ENCODE data around the gene XYLT1.

The XYLT1 gene

GRCh38 chr16:17126156-17126555, 344.6 kb downstream of the XYLT1 start:
- Mint-ChIP-seq H3K27ac (no peak overlapping the region), H3K36me3 (peaks cover 86% of the 10 kb centered on the region), H3K4me1 (peaks cover 13% of the 10 kb centered on the region), H3K4me3 (no peak overlapping the region), H3K27me3 (no peaks in the 10 kb centered on the region), H3K9me3 (peaks cover 11% of the 10 kb centered on the region)
- ATAC-seq: no peak

GRCh38 chr16:17125671-17126070, 345.1 kb downstream of the XYLT1 start:
- Mint-ChIP-seq H3K36me3 (peaks cover 82% of the 10 kb centered on the region), H3K4me3 (no peak overlapping the region), H3K4me1 (peaks cover 9% of the 10 kb centered on the region), H3K27me3 (no peaks in the 10 kb centered on the region), H3K9me3 (peaks cover 11% of the 10 kb centered on the region), H3K27ac (no peak overlapping the region)
- no peak for ATAC-seq

- Mint-ChIP-seq H3K4me1 (no peaks in the 10 kb centered on the region), H3K36me3 (peaks cover 67% of the 10 kb centered on the region), H3K27me3 (no peaks in the 10 kb centered on the region)
Observed at GRCh38 chr16:17117906-17118577, 352.7 kb downstream of the XYLT1 start.

GRCh38 chr16:17116595-17117322, 354.0 kb downstream of the XYLT1 start:
- no peaks in the 10 kb centered on the region for H3K27me3 Mint-ChIP-seq
- H3K9me3 Mint-ChIP-seq: no peaks in the 10 kb centered on the region
- no peak for ATAC-seq
- H3K4me1 Mint-ChIP-seq: no peaks in the 10 kb centered on the region
- no peak overlapping the region for H3K4me3 Mint-ChIP-seq
- H3K27ac Mint-ChIP-seq: no peak overlapping the region
- peaks cover 60% of the 10 kb centered on the region for H3K36me3 Mint-ChIP-seq

More at GRCh38 chr16:17117906-17118577, 352.7 kb downstream of the XYLT1 start:
- H3K4me3 Mint-ChIP-seq: no peak overlapping the region
- H3K9me3 Mint-ChIP-seq: no peaks in the 10 kb centered on the region
- H3K27ac Mint-ChIP-seq: no peak overlapping the region
- no peak for ATAC-seq

GRCh38 chr16:17109413-17109812, 361.3 kb downstream of the XYLT1 start:
- H3K9me3 Mint-ChIP-seq: no peaks in the 10 kb centered on the region
- no peak overlapping the region for H3K4me3 Mint-ChIP-seq
- H3K4me1 Mint-ChIP-seq: peaks cover 32% of the 10 kb centered on the region
- no peak for ATAC-seq
- H3K27ac Mint-ChIP-seq: no peak overlapping the region
- H3K27me3 Mint-ChIP-seq: no peaks in the 10 kb centered on the region
- peaks cover 67% of the 10 kb centered on the region for H3K36me3 Mint-ChIP-seq

GRCh38 chr16:17108596-17108995, 362.2 kb downstream of the XYLT1 start:
- H3K27me3 Mint-ChIP-seq: no peaks in the 10 kb centered on the region
- H3K36me3 Mint-ChIP-seq: peaks cover 67% of the 10 kb centered on the region
- H3K4me1 Mint-ChIP-seq: peaks cover 32% of the 10 kb centered on the region
- no peak overlapping the region for H3K4me3 Mint-ChIP-seq
- H3K9me3 Mint-ChIP-seq: no peaks in the 10 kb centered on the region
- ATAC-seq: no peak
- no peak overlapping the region for H3K27ac Mint-ChIP-seq

GRCh38 chr16:17107450-17107849, 363.3 kb downstream of the XYLT1 start:
- Mint-ChIP-seq H3K27me3 (no peaks in the 10 kb centered on the region), H3K4me1 (peaks cover 32% of the 10 kb centered on the region), H3K36me3 (peaks cover 59% of the 10 kb centered on the region), H3K4me3 (no peak overlapping the region), H3K27ac (no peak overlapping the region), H3K9me3 (no peaks in the 10 kb centered on the region)
- ATAC-seq: no peak

GRCh38 chr16:17106243-17106791, 364.4 kb downstream of the XYLT1 start:
- H3K4me1 Mint-ChIP-seq: peaks cover 32% of the 10 kb centered on the region
- H3K9me3 Mint-ChIP-seq: no peaks in the 10 kb centered on the region
- no peaks in the 10 kb centered on the region for H3K27me3 Mint-ChIP-seq
- H3K36me3 Mint-ChIP-seq: peaks cover 61% of the 10 kb centered on the region
- peak overlapping the region; percentile 64 for H3K27ac Mint-ChIP-seq
- ATAC-seq: peak; percentile 73
- H3K4me3 Mint-ChIP-seq: no peak overlapping the region

- Mint-ChIP-seq H3K9me3 (no peaks in the 10 kb centered on the region), H3K27me3 (no peaks in the 10 kb centered on the region), H3K27ac (peak overlapping the region; percentile 64), H3K4me1 (peaks cover 32% of the 10 kb centered on the region), H3K36me3 (peaks cover 56% of the 10 kb centered on the region), H3K4me3 (no peak overlapping the region)
- ATAC-seq: no peak
Observed at GRCh38 chr16:17105239-17105797, 365.4 kb downstream of the XYLT1 start.

- Mint-ChIP-seq H3K9me3 (no peaks in the 10 kb centered on the region), H3K4me3 (no peak overlapping the region), H3K36me3 (peaks cover 49% of the 10 kb centered on the region), H3K4me1 (peaks cover 32% of the 10 kb centered on the region), H3K27me3 (no peaks in the 10 kb centered on the region), H3K27ac (peak overlapping the region; percentile 64)
- ATAC-seq: no peak
Observed at GRCh38 chr16:17104654-17105053, 366.1 kb downstream of the XYLT1 start.

- peaks cover 48% of the 10 kb centered on the region for H3K36me3 Mint-ChIP-seq
- ATAC-seq: no peak
- H3K4me3 Mint-ChIP-seq: no peak overlapping the region
- H3K4me1 Mint-ChIP-seq: peaks cover 29% of the 10 kb centered on the region
- no peak overlapping the region for H3K27ac Mint-ChIP-seq
- no peaks in the 10 kb centered on the region for H3K27me3 Mint-ChIP-seq
- peaks cover 2% of the 10 kb centered on the region for H3K9me3 Mint-ChIP-seq
Observed at GRCh38 chr16:17103216-17103615, 367.5 kb downstream of the XYLT1 start.

GRCh38 chr16:17101646-17102045, 369.1 kb downstream of the XYLT1 start:
- H3K9me3 Mint-ChIP-seq: peaks cover 2% of the 10 kb centered on the region
- H3K27ac Mint-ChIP-seq: no peak overlapping the region
- H3K4me3 Mint-ChIP-seq: no peak overlapping the region
- H3K27me3 Mint-ChIP-seq: no peaks in the 10 kb centered on the region
- peaks cover 19% of the 10 kb centered on the region for H3K4me1 Mint-ChIP-seq
- peaks cover 35% of the 10 kb centered on the region for H3K36me3 Mint-ChIP-seq
- peak; percentile 67 for ATAC-seq

GRCh38 chr16:17098685-17099084, 372.1 kb downstream of the XYLT1 start:
- Mint-ChIP-seq H3K4me1 (peaks cover 12% of the 10 kb centered on the region), H3K27ac (no peak overlapping the region), H3K9me3 (peaks cover 2% of the 10 kb centered on the region), H3K36me3 (peaks cover 26% of the 10 kb centered on the region), H3K4me3 (no peak overlapping the region), H3K27me3 (no peaks in the 10 kb centered on the region)
- ATAC-seq: no peak

- no peak for ATAC-seq
- Mint-ChIP-seq H3K9me3 (peaks cover 5% of the 10 kb centered on the region), H3K27ac (no peak overlapping the region), H3K36me3 (peaks cover 41% of the 10 kb centered on the region), H3K4me3 (no peak overlapping the region), H3K4me1 (peaks cover 9% of the 10 kb centered on the region), H3K27me3 (no peaks in the 10 kb centered on the region)
Observed at GRCh38 chr16:17084130-17084529, 386.6 kb downstream of the XYLT1 start.

GRCh38 chr16:17083628-17084027, 387.1 kb downstream of the XYLT1 start:
- H3K27ac Mint-ChIP-seq: no peak overlapping the region
- peaks cover 9% of the 10 kb centered on the region for H3K4me1 Mint-ChIP-seq
- H3K4me3 Mint-ChIP-seq: no peak overlapping the region
- no peaks in the 10 kb centered on the region for H3K27me3 Mint-ChIP-seq
- H3K9me3 Mint-ChIP-seq: peaks cover 5% of the 10 kb centered on the region
- ATAC-seq: no peak
- peaks cover 40% of the 10 kb centered on the region for H3K36me3 Mint-ChIP-seq

All from stimulated activated memory B cell treated with anti-CD40 and anti-IgM and Interleukin-4, amounts not matched to agents 10 μg/mL and 1 μg/mL and 100 μg/mL, for 72 hours (primary cell).